ENCODE measurements around the gene POC1A. TPM values are rescaled to one million over a fixed set of nuclear protein-coding genes. Genes with fewer than 3 reads are reported as not detected.

POC1A gene
- total RNA-seq, 1 experiment from 2014 or later = 43.0 TPM

DNA sequence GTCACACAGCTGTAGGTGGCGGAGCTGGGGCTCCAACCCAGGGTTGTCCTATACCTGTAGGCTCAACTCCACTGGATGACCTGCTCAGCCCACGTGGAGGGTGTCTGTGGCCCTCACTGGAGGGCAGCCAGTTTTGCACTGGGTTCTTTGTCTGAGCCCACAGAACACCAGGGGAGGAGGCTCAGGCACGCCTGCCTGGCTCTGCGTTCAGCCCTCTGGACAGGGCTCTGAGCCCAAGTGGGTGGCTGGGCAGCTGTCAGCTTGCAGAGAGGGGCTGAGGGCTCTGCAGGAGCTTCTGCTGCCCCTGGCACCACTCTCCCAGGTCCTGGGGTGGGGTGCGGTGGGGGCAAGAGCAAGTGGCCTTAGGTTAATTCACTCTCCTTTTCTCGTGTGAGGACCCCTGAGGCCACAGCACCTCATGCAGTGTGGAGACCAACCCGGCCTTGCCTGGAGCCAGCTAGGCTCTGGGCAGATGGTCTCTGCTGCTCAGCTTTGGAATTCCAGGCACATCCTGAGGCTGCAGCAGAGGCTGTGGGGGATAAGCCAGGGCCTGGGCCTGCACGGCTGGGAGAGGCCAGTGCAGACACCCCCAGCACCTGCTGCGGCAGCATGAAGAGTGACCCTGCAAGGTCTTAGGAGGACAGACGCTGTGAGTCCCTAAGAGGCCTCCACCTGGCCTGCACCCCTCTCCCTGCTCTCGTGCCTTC is 121.4 kb downstream of the POC1A start:
- CTCF ChIA-PET = no interaction called here
- no peak for ATAC-seq
- POLR2A ChIA-PET (ENCODE audit: unreplicated experiment) = no interaction called here

DNA sequence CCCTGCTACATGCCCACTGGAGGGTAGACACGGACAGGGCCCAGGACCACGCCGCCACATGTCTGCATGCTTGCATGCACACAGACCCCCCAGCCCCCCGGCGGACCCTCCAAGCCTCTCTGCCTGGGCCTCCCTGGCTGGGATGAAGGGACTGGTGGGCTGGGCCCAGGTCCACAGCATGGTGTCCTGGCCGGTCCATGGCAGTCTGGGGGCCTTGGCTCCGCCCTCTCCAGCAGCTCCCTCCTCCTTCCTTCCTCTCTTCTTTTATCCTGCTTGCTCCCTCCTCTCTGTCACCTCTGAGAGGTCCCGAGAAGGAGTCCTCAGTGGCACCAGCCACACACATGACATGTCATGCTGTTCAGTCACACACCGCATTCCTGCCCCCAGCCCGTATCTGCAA is 122.3 kb downstream of the POC1A start:
- CTCF ChIA-PET = no interaction called here
- no peak for ATAC-seq

More for the DNA sequence above, 121.4 kb downstream of the POC1A start:
- Histone ChIP-seq H3K4me1 (ENCODE audit: insufficient read depth, low read length) (peaks cover 7% of the 10 kb centered on the region), H3K27me3 (ENCODE audit: low read length) (no peaks in the 10 kb centered on the region), H3K4me2 (ENCODE audit: low read length) (no peak overlapping the region), H2AFZ (ENCODE audit: low read length) (no peak overlapping the region), H3K27ac (ENCODE audit: low read length) (no peak overlapping the region), H3K36me3 (ENCODE audit: low read depth, low read length) (no peaks in the 10 kb centered on the region), H3K4me3 (ENCODE audit: low read length) (no peak overlapping the region), H3F3A (ENCODE audit: low read length, unreplicated experiment) (no peaks in the 10 kb centered on the region), H3K9ac (ENCODE audit: low read length) (no peak overlapping the region), H4K20me1 (ENCODE audit: low read length) (no peaks in the 10 kb centered on the region), H3K9me2 (replicated peaks; ENCODE audit: low read length) (no peaks in the 10 kb centered on the region), H3K9me3 (ENCODE audit: low read length) (no peaks in the 10 kb centered on the region), H3K79me2 (ENCODE audit: low read length) (no peaks in the 10 kb centered on the region)
- no peak for DNase-seq
- no TSS peak for BruUV-seq (replicated peaks)
- TF ChIP-seq EZH2phosphoT487 (IDR thresholded peaks at IDR 0.05; ENCODE audit: borderline replicate concordance, low read length) (no peak), EZH2 (IDR thresholded peaks at IDR 0.05; ENCODE audit: low read length, unreplicated experiment) (no peak)
- TF ChIP-seq, protein P1, sequence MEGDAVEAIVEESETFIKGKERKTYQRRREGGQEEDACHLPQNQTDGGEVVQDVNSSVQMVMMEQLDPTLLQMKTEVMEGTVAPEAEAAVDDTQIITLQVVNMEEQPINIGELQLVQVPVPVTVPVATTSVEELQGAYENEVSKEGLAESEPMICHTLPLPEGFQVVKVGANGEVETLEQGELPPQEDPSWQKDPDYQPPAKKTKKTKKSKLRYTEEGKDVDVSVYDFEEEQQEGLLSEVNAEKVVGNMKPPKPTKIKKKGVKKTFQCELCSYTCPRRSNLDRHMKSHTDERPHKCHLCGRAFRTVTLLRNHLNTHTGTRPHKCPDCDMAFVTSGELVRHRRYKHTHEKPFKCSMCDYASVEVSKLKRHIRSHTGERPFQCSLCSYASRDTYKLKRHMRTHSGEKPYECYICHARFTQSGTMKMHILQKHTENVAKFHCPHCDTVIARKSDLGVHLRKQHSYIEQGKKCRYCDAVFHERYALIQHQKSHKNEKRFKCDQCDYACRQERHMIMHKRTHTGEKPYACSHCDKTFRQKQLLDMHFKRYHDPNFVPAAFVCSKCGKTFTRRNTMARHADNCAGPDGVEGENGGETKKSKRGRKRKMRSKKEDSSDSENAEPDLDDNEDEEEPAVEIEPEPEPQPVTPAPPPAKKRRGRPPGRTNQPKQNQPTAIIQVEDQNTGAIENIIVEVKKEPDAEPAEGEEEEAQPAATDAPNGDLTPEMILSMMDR (conservative IDR thresholded peaks at IDR 0.05; ENCODE audit: low read depth, low read length) = no peak
- intact Hi-C loops (cut with micrococcal nuclease) = no loop called here

More for the DNA sequence above, 122.3 kb downstream of the POC1A start:
- DNase-seq = no peak
- TF ChIP-seq EZH2 (IDR thresholded peaks at IDR 0.05; ENCODE audit: low read length, unreplicated experiment) = no peak
- TF ChIP-seq, protein P1 (conservative IDR thresholded peaks at IDR 0.05; ENCODE audit: low read depth, low read length) = no peak
- Histone ChIP-seq H3K9me2 (replicated peaks; ENCODE audit: low read length) (no peaks in the 10 kb centered on the region), H3K4me1 (ENCODE audit: insufficient read depth, low read length) (no peaks in the 10 kb centered on the region), H2AFZ (ENCODE audit: low read length) (no peak overlapping the region), H3K79me2 (ENCODE audit: low read length) (no peaks in the 10 kb centered on the region), H3K4me3 (ENCODE audit: low read length) (no peak overlapping the region), H3K36me3 (ENCODE audit: low read depth, low read length) (no peaks in the 10 kb centered on the region), H3K4me2 (ENCODE audit: low read length) (no peak overlapping the region), H3K27me3 (ENCODE audit: low read length) (no peaks in the 10 kb centered on the region), H3K27ac (ENCODE audit: low read length) (no peak overlapping the region), H3K9me3 (ENCODE audit: low read length) (no peaks in the 10 kb centered on the region), H3F3A (ENCODE audit: low read length, unreplicated experiment) (no peaks in the 10 kb centered on the region), H4K20me1 (ENCODE audit: low read length) (no peaks in the 10 kb centered on the region), H3K9ac (ENCODE audit: low read length) (no peak overlapping the region)
- no TSS peak for BruUV-seq (replicated peaks)
- POLR2A ChIA-PET (ENCODE audit: unreplicated experiment) = no interaction called here
- intact Hi-C loops (cut with micrococcal nuclease) = no loop called here
